Measurements from ENCODE around the gene RBM17. TPM values are rescaled to one million over a fixed set of nuclear protein-coding genes. Genes with fewer than 3 reads are reported as not detected.
"Not testable (repeated sequence)": the region's sequence is repeated elsewhere in the genome, so short reads cannot be mapped to it uniquely, and the experiment has no call there.

RBM17 gene
- total and polyA plus RNA-seq, 4 donors: 48.2 to 149 (median 96.4) TPM

DNA sequence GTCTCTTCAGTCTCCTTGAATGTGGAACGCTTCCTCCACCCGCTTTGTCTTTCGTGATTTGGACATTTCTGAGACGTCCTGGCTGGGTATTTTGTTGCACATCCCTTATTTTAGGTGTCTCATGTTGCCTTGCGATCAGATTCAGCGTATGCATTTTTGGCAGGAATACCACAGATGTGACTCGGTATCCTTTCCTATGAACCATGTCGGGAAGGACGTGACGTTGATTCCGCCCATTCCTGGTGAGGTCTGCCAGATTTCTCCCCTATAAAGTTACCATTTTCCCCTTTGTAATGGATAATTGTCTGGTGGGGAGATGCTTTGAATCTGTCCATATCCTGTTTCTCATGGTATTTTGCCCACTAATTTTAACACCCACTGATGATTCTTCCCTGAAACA is 49.6 kb downstream of the RBM17 start:
- Histone ChIP-seq H3K36me3 (ENCODE audit: control insufficient read depth, insufficient read depth, low read length) (no peaks in the 10 kb centered on the region), H3K4me1 (ENCODE audit: control insufficient read depth, insufficient read depth, low read length) (peaks cover 8% of the 10 kb centered on the region), H3K27me3 (ENCODE audit: control insufficient read depth, insufficient read depth, low read length) (peaks cover 20% of the 10 kb centered on the region), H3K9me3 (ENCODE audit: control insufficient read depth, insufficient read depth, low read length) (no peaks in the 10 kb centered on the region), H3K27ac (ENCODE audit: low read depth, low read length) (no peak overlapping the region), H3K4me3 (ENCODE audit: low read depth, low read length) (no peak overlapping the region)
- DNase-seq (ENCODE audit: low read depth in 4 of 6, low spot score in 6 of 6): no peak
- WGBS (ENCODE audit: insufficient coverage): 97% methylated on average over 10 of the region's 11 CpGs

DNA sequence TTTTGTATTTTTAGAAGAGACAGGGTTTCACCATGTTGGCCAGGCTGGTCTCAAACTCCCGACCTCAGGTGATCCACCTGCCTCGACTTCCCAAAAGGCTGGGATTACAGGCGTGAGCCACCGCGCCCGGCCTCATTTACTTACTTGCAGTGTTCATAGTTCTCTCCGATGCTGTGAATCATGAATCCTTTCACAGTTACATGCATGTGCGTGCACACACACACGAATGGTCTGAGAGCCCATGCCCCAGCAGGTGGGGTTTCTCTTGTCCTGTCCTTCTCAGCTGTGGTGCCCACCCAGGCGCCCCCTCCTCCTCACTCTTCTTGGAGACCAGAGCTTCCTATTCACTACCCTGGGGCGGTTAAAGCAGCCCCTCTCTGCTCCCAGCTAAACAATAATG is 50.6 kb downstream of the RBM17 start:
- Histone ChIP-seq H3K4me1 (ENCODE audit: control insufficient read depth, insufficient read depth, low read length) (peaks cover 7% of the 10 kb centered on the region), H3K9me3 (ENCODE audit: control insufficient read depth, insufficient read depth, low read length) (no peaks in the 10 kb centered on the region), H3K36me3 (ENCODE audit: control insufficient read depth, insufficient read depth, low read length) (no peaks in the 10 kb centered on the region), H3K27ac (ENCODE audit: low read depth, low read length) (no peak overlapping the region), H3K27me3 (ENCODE audit: control insufficient read depth, insufficient read depth, low read length) (peaks cover 20% of the 10 kb centered on the region), H3K4me3 (ENCODE audit: low read depth, low read length) (no peak overlapping the region)
- DNase-seq (ENCODE audit: low read depth in 4 of 6, low spot score in 6 of 6): no peak
- WGBS (ENCODE audit: insufficient coverage): 83% methylated on average over 9 of the region's 11 CpGs

DNA sequence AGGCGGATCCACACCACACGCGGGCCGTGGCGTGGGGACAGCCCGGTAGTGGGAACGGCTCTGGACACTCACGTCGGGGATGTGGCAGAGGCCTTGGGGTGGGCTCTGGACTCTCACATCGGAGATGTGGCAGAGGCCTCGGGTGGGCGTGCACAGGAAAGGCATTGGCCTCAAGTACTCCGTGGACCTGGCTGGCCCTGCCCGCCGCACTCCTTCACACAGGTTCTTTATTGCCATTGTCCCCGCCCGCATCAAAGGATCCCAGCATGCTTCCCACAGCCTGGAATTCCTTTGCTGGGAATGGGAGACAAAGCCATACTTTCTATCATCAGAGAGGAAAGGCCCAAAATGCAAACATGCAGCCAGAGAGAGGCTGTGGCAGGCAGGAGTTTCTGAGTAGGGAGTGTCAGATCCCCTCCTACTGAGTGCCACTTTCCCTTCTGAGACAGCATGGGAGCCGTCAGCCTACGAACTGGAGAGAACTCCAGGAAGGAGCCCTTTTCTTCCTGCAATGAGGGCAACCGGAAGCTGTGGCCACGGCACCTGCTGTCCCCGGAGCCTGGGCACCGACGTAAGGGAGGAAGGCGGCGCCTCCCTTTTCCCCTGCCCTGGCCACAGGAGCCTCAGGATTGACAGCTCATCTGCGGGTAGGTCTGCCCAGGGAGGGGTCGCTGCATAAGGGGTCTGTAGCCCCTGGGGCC is 51.5 kb downstream of the RBM17 start:
- no peak for DNase-seq (ENCODE audit: low read depth in 4 of 6, low spot score in 6 of 6)
- Histone ChIP-seq H3K4me3 (ENCODE audit: low read depth, low read length) (no peak overlapping the region), H3K27me3 (ENCODE audit: control insufficient read depth, insufficient read depth, low read length) (peaks cover 20% of the 10 kb centered on the region)

DNA sequence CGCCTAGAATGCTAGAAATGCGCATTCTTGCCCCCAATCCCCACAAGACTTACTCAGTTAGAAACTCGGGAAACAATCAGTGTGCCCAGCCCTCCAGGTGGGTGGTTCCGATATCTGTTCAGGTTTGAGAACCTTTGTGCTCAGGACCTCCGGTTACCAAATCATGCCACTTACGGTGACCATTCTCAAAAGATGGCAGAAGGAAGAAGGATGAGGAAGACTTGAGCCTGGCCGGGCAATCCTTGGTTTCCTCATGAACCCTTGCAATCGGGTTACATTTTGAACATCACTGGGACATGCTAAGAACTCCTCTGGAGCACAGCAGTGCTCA is 52.1 kb downstream of the RBM17 start:
- H3K4me1 ChIP-seq (ENCODE audit: control insufficient read depth, insufficient read depth, low read length): peaks cover 17% of the 10 kb centered on the region
- H3K4me3 ChIP-seq (ENCODE audit: low read depth, low read length): no peak overlapping the region
- no peak overlapping the region for H3K27ac ChIP-seq (ENCODE audit: low read depth, low read length)
- H3K9me3 ChIP-seq (ENCODE audit: control insufficient read depth, insufficient read depth, low read length): no peaks in the 10 kb centered on the region
- WGBS (ENCODE audit: insufficient coverage): 82% methylated on average over 7 of the region's 8 CpGs
- no peaks in the 10 kb centered on the region for H3K36me3 ChIP-seq (ENCODE audit: control insufficient read depth, insufficient read depth, low read length)
- H3K27me3 ChIP-seq (ENCODE audit: control insufficient read depth, insufficient read depth, low read length): peaks cover 20% of the 10 kb centered on the region
- no peak for DNase-seq (ENCODE audit: low read depth in 4 of 6, low spot score in 6 of 6)

More for the DNA sequence above, 51.5 kb downstream of the RBM17 start:
- no peaks in the 10 kb centered on the region for H3K9me3 ChIP-seq (ENCODE audit: control insufficient read depth, insufficient read depth, low read length)
- H3K36me3 ChIP-seq (ENCODE audit: control insufficient read depth, insufficient read depth, low read length): no peaks in the 10 kb centered on the region
- H3K4me1 ChIP-seq (ENCODE audit: control insufficient read depth, insufficient read depth, low read length): peaks cover 10% of the 10 kb centered on the region
- 49% methylated on average over 27 of the region's 28 CpGs for WGBS (ENCODE audit: insufficient coverage)
- no peak overlapping the region for H3K27ac ChIP-seq (ENCODE audit: low read depth, low read length)

DNA sequence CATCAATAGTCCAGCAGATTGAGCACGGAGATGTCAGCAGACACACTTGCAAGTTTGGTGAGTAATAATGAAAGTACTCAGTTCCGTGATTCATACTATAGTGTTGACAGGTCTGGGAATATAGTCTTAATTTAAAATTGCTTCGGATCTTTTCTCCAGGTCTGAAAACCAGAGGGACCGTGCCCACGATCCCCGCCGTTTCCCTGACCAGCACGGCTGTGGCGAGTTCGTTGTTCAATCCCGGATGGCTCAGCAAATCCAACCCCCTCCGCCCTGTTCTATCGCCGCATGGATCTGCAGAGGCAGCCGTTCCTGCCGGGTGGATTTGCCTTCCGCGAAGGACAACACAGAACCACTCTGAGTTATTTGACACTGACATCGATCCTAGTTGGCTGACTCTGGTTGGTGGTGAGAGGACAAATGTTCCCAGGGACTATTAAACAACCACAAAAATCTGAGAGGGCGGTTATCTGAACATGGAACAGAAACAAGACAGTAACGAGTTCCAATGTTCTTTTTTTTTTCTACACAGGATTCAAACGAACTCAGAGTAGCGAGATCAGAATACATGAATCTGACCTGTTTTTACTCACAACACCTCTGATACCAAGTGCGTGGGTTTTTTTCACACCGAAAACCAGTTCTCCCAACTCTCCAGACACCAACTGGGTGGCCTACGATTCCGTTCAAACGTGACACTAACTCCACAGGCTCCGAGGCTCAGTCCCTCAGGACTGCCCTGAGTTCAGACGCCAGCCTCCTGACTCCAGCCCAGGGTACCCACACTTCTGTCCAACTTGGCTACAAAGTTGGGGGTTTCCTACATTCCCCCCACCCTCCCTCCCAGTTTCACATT is 52.7 kb downstream of the RBM17 start:
- Histone ChIP-seq H3K4me1 (ENCODE audit: control insufficient read depth, insufficient read depth, low read length) (peaks cover 22% of the 10 kb centered on the region), H3K4me3 (ENCODE audit: low read depth, low read length) (no peak overlapping the region), H3K9me3 (ENCODE audit: control insufficient read depth, insufficient read depth, low read length) (no peaks in the 10 kb centered on the region), H3K27me3 (ENCODE audit: control insufficient read depth, insufficient read depth, low read length) (peaks cover 17% of the 10 kb centered on the region), H3K27ac (ENCODE audit: low read depth, low read length) (no peak overlapping the region), H3K36me3 (ENCODE audit: control insufficient read depth, insufficient read depth, low read length) (no peaks in the 10 kb centered on the region)
- no peak for DNase-seq (ENCODE audit: low read depth in 4 of 6, low spot score in 6 of 6)
- WGBS (ENCODE audit: insufficient coverage): 83% methylated on average over 25 of the region's 30 CpGs

DNA sequence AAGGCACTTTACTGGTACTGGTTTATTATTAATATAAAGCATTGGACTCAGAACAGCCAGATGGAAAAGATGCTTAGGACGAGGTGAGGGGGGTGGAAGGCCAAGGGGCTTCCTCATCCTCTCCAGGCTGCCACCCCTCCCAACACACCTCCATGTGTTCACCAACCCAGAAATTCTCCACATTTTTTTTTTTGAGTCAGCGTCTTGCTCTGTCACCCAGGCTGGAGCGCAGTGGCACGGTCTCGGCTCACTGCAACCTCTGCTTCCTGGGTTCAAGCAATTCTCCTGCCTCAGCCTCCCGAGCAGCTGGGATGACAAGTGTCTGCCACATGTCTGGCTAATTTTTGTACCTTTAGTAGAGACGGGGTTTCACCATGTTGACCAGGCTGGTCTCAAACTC is 53.4 kb downstream of the RBM17 start:
- not testable (repeated sequence) for H3K36me3 ChIP-seq (ENCODE audit: control insufficient read depth, insufficient read depth, low read length); H3K4me3 ChIP-seq (ENCODE audit: low read depth, low read length); DNase-seq (ENCODE audit: low read depth in 4 of 6, low spot score in 6 of 6); H3K27ac ChIP-seq (ENCODE audit: low read depth, low read length); H3K9me3 ChIP-seq (ENCODE audit: control insufficient read depth, insufficient read depth, low read length)
- 88% methylated on average over 5 of the region's 7 CpGs for WGBS (ENCODE audit: insufficient coverage)
- Histone ChIP-seq H3K27me3 (ENCODE audit: control insufficient read depth, insufficient read depth, low read length) (peaks cover 15% of the 10 kb centered on the region), H3K4me1 (ENCODE audit: control insufficient read depth, insufficient read depth, low read length) (peaks cover 22% of the 10 kb centered on the region)

DNA sequence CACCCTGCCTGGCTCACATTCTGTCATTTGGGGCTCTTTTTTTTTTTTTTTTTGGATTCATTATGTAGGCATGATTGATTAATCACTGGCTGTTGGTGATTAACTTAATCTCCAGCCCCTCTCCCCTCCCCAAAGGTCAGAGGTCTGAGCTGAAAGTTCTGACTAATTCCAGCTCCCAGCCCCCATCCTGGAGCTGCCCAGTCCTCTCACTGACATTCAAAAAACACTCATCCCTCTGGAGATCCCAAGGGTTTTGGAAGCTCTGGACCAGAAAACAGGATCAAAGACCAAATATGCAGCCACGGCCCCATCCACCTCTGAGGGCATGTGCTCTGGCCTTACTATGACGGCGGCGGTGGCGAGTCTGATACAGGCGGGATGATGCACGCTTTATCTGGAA is 53.8 kb downstream of the RBM17 start:
- no peak overlapping the region for H3K4me3 ChIP-seq (ENCODE audit: low read depth, low read length)
- DNase-seq (ENCODE audit: low read depth in 4 of 6, low spot score in 6 of 6): no peak
- H3K4me1 ChIP-seq (ENCODE audit: control insufficient read depth, insufficient read depth, low read length): peaks cover 22% of the 10 kb centered on the region
- 90% methylated on average over 7 of the region's 7 CpGs for WGBS (ENCODE audit: insufficient coverage)
- H3K9me3 ChIP-seq (ENCODE audit: control insufficient read depth, insufficient read depth, low read length): no peaks in the 10 kb centered on the region
- peaks cover 15% of the 10 kb centered on the region for H3K27me3 ChIP-seq (ENCODE audit: control insufficient read depth, insufficient read depth, low read length)
- H3K27ac ChIP-seq (ENCODE audit: low read depth, low read length): no peak overlapping the region
- no peaks in the 10 kb centered on the region for H3K36me3 ChIP-seq (ENCODE audit: control insufficient read depth, insufficient read depth, low read length)

DNA sequence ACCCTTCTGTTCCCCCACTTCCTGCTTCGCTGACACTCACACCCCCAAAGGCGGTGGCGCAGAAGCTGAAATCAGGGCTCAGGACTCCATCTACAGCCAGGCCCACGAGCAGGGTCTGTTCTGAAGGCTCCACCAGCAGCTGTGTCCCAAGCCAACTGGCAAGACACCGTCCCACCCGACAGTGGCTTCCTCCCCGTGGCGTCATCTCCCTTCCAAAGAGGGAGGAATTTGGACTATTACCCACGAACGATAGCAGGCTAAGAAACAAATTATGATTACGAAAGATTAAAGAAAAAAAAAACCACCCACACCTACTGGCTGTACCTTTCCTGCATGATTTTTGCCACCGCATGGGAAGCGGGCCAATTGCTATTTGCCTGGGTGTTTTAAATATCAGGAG is 54.3 kb downstream of the RBM17 start:
- Histone ChIP-seq H3K4me1 (ENCODE audit: control insufficient read depth, insufficient read depth, low read length) (peaks cover 22% of the 10 kb centered on the region), H3K36me3 (ENCODE audit: control insufficient read depth, insufficient read depth, low read length) (no peaks in the 10 kb centered on the region), H3K27me3 (ENCODE audit: control insufficient read depth, insufficient read depth, low read length) (peaks cover 15% of the 10 kb centered on the region), H3K9me3 (ENCODE audit: control insufficient read depth, insufficient read depth, low read length) (no peaks in the 10 kb centered on the region), H3K4me3 (ENCODE audit: low read depth, low read length) (no peak overlapping the region), H3K27ac (ENCODE audit: low read depth, low read length) (no peak overlapping the region)
- WGBS (ENCODE audit: insufficient coverage): 99% methylated on average over 6 of the region's 13 CpGs
- DNase-seq (ENCODE audit: low read depth in 4 of 6, low spot score in 6 of 6): no peak

DNA sequence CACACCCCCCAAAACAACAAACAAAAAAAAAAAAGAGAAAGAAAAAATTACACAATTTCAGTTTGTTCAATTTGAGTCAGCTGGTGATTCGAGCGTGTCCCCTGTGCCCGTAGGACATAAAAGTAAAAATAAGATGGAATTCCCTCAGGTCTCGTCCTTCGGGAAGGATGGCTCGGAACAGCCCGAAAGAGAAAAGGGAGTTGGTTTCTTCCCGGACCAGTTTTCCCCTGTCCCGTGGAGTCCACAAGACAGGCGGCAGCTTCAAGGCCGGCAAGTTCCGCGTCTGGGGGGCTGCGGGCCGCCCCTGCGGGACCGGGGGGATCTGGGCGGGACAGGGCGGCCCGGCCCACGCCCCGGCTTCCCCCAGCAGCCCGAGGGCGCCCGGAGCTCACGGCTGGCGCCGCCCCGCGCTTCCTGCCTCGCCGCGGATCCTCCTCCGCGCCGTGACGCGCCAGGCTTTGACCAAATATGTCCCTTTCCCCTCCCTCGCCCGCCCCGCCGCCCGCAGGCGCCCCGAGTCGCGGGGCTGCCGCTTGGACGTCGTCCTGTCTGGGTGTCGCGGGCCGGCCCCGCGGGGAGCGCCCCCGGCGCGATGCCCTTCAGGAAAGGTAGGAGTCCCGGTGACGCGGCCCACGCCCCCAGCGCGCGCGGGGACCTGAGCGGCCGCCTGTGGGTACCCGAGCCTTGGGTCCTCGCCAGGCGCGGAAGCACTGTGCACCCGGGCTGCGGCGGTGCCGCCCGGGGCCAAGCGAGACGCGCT is 55.8 kb downstream of the RBM17 start:
- peak in 5 of 6 donors; percentile 32 to 88 (median 53) for DNase-seq (ENCODE audit: low read depth in 4 of 6, low spot score in 6 of 6)
- H3K36me3 ChIP-seq (ENCODE audit: control insufficient read depth, insufficient read depth, low read length): no peaks in the 10 kb centered on the region
- no peak overlapping the region for H3K27ac ChIP-seq (ENCODE audit: low read depth, low read length)
- peaks cover 15% of the 10 kb centered on the region for H3K27me3 ChIP-seq (ENCODE audit: control insufficient read depth, insufficient read depth, low read length)
- peaks cover 22% of the 10 kb centered on the region for H3K4me1 ChIP-seq (ENCODE audit: control insufficient read depth, insufficient read depth, low read length)
- under 1% methylated on average over 81 of the region's 81 CpGs for WGBS (ENCODE audit: insufficient coverage)
- peak overlapping the region; percentile 59 for H3K4me3 ChIP-seq (ENCODE audit: low read depth, low read length)
- H3K9me3 ChIP-seq (ENCODE audit: control insufficient read depth, insufficient read depth, low read length): no peaks in the 10 kb centered on the region
